Posterior vena cava (tissue), 2 donors: ENCODE results near the gene ERFL. TPM values are rescaled to one million over a fixed set of nuclear protein-coding genes. Genes with fewer than 3 reads are reported as not detected.

ENCODE experiments used
- DNase-seq: peaks from one replicate; pipeline ENCODE4 v3.0.0-alpha.2; 2020; ENCODE audit warnings: low spot score
- intact Hi-C, 2 donors: fragments of 100-400 bp; cut with DNase I; formaldehyde crosslinking; loops; one replicate each; pipeline versions ENCODE4 v1.14.1 to v1.14.2; 2022 to 2023
- total RNA-seq, 2 donors: library from RNA; stranded (reverse); fragmentation: NEBNext Ultra II Directional; extraction: Animal tissue kit (Norgen Biotek cat#: 25700); gene quantifications; one replicate each; pipeline ENCODE4 v1.2.1, GENCODE V29; 2021
- donor health status: DM: yes; HTN: yes; CAD: no.
- donor health status: DM: yes; HTN: yes; CAD: no.

The ERFL gene
- total RNA-seq, 2 donors from 2014 or later: 0.38 TPM; not detected in 1

DNA sequence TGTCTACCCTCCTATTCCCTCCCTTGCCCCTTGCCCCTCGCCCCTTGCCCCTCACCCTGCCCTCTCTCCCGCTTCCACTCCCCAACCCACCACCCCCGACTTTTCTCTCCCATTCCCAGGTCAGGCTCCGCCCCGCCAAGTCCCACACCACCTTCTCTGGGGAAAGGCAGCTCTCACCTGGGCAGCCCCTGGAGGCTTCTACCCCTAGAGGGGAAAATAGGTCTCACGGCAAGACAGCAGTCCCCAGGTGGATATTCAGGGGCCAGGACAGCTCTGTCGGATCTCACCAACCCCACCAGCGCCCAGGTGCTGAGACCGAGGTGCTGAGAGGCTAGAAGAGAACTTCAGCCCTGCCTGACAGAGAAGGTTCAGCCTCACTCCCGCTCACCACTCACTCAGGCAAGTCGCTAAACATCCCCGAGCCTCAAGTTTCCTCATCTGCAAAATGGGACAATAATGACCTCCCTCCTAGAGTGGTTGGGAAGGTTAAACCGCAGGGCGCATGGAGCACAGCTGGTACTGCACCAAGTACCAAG lies 1.4 kb upstream of the ERFL start:
- no peak for DNase-seq
- intact Hi-C loops: no loop called here

- intact Hi-C loops: no loop called here
- no peak for DNase-seq
Observed at GRCh38 chr19:41928754-41929535, 696 bp upstream of the ERFL start.

DNA sequence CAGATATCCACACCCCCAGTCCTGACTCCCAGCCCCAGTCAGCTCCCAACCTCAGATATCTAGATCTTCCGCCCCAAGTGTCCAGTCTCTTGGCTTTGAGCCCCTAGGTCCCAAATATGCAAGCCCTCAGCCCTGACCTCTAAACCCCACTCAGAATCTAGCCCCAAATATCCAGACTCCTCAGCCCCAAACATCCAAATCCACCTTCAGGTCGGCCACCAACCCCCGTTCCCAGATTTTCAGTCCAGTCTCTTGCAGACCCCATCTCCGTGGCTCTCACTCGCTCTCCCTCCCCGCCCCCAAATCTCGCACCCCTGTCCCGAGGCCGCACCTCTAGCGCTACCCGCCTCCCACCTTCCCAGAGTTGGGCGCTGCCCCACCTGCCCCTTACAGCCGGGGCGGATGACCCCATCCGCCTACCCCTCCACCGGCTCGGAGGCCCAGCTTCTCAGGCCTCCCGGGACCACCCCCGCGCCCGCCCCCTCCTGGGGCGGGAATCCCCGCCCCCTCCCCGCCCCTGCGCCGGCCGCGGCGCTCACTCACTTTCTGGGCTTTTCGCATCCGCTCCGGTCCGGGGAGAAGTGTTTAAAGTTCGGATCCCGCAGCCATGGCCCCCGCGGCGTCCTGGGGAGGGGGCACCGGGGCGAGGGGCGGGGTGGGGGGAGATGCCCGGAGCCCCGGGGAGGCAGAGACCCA lies 604 bp downstream of the ERFL start:
- intact Hi-C loops: no loop called here
- no peak for DNase-seq

DNA sequence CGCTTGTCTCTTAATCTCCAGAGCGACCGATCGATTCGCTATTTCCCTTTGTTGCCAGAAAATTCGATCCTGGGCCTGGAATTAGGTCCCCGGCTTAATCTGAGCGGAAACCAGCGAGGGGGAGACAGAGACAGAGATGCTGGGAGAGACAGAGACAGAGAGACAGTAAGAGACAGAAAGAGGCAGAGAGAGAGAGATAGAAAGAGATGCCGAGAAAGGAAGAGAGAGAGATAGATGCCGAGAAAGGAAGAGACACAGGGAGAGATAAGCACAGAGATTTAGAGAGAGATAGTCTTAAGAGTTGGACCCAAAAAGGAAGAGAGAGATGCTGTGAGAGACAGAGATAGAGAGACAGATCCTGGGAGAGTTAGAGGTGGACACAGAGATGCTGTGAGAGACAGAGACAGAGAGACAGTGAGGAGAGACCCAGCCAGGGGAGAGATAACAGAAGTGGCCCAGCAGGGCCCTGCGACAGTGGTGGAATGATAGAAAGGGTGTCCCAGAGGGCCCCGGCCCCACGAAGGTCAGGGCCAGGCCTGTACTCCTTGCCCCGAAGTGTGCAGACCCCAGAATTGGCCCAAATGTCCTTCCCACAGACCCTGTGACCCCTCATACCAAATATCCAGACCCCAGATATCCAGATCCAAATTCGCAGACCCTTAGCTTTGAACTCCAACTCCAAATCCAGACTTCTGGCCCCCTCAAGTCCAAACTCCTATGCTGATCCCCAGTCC lies 1.3 kb downstream of the ERFL start:
- no peak for DNase-seq
- intact Hi-C loops: no loop called here

DNA sequence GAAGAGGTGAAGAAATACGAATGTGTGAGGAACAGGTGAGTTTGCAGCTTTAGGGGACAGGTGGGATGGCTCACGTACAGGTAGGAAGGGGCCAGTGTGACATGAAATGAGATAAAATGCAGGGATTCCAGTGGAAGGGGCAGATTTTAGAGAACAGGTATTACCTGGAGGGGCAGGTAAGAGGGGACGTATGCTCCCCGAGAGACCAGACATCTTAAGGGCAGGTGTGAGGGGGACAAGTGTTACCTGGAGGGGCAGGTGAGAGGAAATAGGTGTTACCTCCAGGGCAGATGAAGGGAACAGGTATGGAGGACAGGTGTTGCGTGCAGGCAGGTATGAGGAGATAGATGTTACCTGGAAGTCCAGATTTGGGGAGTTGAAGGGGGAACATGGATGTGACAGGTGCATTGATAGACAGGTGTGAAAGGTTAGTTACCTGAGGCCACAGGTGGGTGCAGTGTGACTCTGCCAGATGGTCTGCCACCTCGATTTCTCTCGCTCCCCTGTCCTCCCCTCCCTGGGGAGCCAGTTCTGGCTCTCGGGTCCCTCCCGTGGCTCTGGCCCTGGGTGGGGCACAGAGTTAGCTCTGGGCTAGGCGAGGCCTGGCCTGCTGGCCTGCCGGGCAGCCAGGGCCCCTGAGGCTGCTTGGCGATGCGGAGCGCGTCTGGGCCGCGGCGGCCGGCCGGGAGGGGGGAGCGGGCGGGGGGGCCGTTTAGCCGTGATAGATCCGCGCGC lies 2.1 kb downstream of the ERFL start:
- DNase-seq: no peak
- intact Hi-C loops: no loop called here

GRCh38 chr19:41925208-41926003 lies 2.8 kb downstream of the ERFL start:
- intact Hi-C loops: no loop called here
- no peak for DNase-seq

- intact Hi-C loops: no loop called here
- DNase-seq: no peak
Observed at GRCh38 chr19:41924151-41925145, 3.8 kb downstream of the ERFL start.

GRCh38 chr19:41923045-41923788 lies 5.0 kb downstream of the ERFL start:
- no peak for DNase-seq
- intact Hi-C loops: no loop called here

DNA sequence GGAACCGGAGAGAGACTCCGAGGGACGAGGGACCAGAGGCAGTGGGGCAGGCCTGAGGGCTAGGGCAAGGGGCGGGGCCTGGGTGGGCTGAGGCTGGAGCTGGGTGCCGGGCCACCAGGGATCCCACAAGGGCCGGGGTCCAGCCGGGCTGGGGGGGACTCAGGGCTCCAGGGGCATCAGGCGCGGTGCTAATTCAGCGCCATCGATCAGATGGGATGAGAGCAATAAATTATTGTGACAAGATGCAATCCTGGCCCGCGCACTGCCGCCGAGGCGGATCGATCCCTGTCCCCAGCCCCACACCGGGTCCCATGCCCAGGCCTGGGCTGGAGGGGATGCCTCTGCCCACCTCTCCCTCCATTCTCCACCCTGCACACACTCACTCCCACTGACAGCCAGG lies 5.7 kb downstream of the ERFL start:
- intact Hi-C loops: no loop called here
- no peak for DNase-seq

DNA sequence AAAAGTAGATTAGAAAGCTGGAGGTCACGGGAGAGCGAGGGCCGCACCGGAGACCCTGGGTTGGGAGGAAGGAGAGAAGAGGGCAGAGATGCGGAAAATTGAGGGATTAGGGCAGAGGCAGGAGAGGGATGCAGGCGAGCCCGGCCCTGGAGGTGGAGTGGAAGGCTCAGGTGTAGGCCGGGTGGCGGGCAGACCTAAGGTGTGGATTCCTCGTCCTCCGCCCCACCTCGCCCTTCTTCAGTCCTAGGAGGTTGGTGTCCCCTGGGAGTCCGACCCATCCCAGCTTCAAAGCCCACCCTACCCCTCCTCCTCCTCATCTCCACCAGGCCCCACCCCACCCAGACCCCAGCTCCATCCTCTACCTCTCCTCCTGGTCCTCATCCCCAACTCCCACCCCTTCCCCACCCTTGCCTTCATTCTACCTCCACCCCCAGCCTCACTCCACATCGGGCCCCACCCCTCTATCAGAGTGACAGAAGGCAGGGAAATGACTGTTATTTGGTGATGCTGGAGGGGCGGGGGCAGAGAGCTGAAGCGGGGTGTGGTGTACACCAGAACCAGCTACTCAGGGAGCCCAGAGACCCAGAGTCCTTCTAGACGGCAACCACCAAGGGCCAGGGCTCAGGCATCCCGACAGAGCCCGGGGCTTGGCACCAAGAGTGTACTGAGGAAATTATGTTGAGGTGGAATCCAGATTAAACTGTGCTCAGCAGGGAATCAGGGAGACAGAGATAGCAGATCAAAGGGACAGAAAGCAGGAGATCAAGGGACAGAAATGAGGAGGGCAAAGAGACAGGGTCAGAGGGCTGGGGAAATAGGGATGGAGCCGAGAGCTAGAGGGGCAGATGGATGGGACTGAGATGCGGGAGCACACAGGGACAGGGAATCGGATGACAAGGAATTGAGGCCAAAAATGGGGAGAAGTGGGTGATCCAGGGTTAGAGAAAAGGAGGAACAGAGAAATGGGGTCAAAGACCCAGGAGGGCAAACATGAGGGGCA lies 6.4 kb downstream of the ERFL start:
- DNase-seq: no peak
- intact Hi-C loops: no loop called here

GRCh38 chr19:41920882-41921576 lies 7.2 kb downstream of the ERFL start:
- intact Hi-C loops: no loop called here
- DNase-seq: no peak

DNA sequence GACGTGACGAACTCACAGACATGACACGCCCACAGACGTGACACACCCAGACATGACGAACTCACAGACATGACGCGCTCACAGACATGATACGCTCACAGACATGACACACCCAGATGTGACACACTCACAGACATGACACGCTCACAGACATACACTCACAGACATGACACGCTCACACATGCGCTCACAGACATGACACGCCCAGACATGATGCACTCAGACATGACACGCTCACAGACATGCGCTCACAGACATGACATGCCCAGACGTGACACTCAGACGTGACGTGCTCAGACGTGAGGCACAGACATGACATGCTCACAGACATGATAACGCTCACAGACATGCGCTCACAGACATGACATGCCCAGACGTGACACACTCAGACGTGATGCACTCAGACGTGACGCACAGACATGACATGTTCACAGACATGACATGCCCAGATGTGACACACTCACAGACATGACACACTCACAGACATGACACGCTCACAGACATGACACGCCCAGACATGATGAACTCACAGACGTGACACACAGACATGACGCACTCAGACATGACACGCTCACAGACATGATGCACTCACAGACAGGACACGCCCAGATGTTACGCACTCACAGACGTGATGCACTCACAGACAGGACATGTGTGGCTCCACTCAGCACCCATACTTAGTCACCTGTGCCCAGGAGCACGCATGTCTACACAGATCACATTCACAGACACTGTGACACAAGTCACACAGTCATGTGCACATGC lies 8.1 kb downstream of the ERFL start:
- intact Hi-C loops: no loop called here
- DNase-seq: no peak

DNA sequence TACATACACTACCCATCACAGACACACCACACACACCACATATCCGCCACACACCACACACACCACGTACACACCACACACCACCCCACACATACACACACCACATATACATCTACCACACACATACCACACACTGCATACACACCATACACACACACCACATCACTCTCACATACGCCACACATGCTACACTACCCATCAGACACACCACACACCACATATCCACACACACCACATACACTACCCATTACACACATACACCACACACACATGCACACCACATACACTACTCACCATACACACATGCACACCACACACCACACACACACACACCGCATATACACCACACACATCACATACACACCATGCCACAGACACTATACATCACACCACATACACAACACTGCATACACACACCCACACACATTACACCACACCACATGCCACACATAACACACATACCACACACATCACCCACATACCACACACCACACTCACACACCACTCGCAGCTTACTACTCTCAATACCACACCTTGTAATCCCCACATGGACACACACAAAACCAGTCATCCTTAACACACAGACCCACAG lies 9.5 kb downstream of the ERFL start:
- no peak for DNase-seq
- intact Hi-C loops: no loop called here

DNA sequence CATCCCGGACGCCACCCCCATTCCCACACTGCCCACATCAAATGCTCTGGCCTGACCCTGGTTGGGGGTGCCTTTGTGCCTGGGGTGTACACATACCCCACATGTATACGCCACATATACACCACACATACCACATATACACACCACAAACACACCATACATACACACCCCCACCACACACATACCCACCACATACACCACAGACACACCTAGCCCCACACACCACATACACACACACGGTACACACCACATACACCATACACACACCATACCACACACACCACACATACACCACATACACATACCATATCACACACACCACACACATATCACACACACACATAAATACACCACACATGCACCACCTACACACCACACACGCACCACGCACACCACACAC lies 10.2 kb downstream of the ERFL start:
- intact Hi-C loops: no loop called here
- no peak for DNase-seq
